DND-41 (cell line): ENCODE data around the gene FCHO2.

Experiments used
- CTCF ChIP-seq: IDR thresholded peaks from 2 replicates; pipeline ENCODE4 v1.5.1; 2012; ENCODE audit warnings: borderline replicate concordance, low read length, moderate library complexity, mild to moderate bottlenecking; ENCODE audit not compliant: poor library complexity, severe bottlenecking; ENCODE audit errors: extremely low read depth
- EZH2 ChIP-seq: IDR thresholded peaks from 3 replicates; pipeline ENCODE4 v1.6.1; 2012; ENCODE audit warnings: borderline replicate concordance, low read depth, mild to moderate bottlenecking, moderate library complexity, low read length, inconsistent platforms; ENCODE audit not compliant: severe bottlenecking

GRCh38 chr5:73129143-73129542, 173.3 kb downstream of the FCHO2 start:
- no peak for TF ChIP-seq CTCF
- TF ChIP-seq EZH2 = no peak
